Measurements from ENCODE around the gene TLE5.
"Not testable (repeated sequence)": the region's sequence is repeated elsewhere in the genome, so short reads cannot be mapped to it uniquely, and the experiment has no call there.

Gene TLE5

DNA sequence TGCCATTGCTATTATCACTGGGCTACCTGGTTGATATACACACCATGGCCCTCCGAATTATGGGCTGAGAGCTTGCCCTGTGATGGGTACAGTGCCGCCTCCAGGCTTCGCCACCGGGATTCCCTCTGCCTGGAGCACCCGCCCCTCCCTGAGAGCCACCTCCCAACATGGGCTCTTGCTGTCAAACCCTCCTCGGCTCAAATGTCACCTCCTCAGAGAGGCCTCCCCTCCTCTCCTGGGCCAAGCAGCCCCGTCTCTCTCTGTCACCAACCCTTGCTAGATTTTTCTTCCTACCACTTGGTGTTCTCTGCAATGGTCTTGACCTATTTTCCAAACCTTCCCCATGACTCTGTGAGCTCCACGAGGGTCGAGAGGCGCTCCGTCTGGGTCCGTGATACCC, 21.0 kb downstream of the TLE5 start:
- DNase-seq: no peak

DNA sequence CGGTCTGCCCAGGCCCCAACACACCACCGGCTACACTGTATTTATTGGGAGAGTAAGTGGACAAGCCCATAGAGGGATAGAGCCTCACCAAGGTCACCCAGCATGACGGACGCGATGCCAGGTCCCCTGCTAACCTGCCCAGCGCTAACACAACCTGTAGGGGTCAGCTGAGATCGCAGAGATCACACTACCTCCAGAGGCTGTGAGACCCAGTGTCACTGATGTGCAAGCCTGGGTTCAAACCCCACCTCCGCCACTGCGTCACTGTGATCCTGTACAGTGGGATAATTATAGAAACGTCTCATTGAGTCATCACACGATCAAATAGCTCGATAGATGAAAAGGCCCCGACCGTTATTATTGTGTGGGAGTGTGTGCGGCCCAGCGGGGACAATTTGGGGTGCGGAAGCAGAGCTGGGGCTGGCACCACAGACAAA, 22.6 kb downstream of the TLE5 start:
- DNase-seq: no peak

DNA sequence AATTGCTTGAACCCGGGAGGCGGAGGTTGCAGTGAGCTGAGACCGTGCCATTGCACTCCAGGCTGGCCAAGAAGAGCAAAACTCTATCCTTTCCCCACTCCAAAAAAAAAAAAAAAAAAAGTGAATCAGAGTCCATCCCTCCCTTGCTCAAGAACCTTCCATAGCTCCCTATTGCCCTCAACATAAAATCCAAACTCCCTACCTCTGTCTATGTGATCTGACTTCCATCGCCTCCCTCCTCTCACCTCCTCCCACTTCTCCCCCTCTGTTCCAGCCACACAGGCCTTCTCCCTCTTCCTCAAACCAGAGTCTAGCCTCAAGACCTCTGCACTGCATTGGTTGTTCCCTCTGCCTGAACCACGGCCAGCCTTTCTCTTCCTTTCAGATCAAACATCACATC, 23.2 kb downstream of the TLE5 start:
- no peak for DNase-seq

GRCh38 chr19:3038214-3038613, 24.1 kb downstream of the TLE5 start:
- no peak for DNase-seq

- not testable (repeated sequence) for DNase-seq
Measured at GRCh38 chr19:3036977-3037544, 25.2 kb downstream of the TLE5 start.

GRCh38 chr19:3036119-3036976, 25.9 kb downstream of the TLE5 start:
- peak; percentile 86 for DNase-seq

GRCh38 chr19:3035542-3036118, 26.7 kb downstream of the TLE5 start:
- peak; percentile 97 for DNase-seq

DNA sequence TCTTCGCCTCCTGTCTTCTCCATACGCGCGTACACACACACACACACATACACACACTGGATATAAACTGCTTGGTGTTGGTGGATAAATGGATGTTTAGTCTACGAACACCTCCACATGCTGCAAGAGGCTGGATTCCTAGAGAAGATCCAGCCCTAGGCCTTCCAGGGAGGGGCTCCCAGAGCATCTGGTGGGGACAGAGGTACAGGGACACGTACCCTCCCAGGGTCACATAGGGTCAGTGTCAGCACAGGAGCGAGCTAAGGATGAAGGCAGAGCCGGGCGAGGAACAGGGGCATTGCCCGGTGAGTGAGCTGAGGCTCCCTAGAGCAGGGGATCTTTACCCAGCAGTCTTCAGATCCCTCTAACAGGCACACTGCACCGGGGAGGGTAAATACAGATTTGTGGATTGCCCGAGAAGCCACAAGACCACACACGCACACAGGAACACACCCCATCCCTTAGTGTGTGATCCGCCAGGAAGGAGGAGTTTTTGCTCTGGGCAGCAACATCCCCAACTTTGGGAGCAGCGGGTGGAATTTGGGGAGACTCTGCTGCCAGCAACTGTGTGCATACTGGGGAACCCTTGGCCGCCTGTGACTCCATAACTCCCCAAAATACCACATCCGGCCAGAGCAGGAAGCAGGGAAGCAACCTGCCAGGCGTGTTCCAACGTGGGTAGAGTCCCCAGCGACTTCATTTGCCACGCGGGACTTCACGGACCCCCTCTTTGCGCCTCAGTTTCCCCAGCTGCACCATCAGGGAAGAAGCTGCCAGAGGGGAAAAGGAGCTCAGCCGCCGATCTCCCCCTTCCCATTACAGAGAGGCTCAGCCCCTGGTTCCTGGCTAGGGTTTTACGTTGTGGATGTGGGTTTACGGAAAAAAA, 27.4 kb downstream of the TLE5 start:
- DNase-seq: peak; percentile 17

DNA sequence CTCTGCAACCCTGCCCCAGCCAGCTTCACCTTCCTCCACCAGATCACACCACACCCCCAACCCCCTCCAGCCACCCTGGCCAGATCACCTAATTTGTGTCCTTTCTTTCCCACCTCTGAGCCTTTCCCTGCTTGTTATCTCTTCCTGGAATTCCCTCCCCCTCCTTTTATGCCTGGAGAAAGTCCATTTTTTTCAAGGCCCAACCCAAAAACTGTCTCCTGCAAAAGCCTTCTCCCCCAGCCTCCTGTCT, 28.0 kb downstream of the TLE5 start:
- no peak for DNase-seq

- DNase-seq: no peak
Measured at GRCh38 chr19:3033595-3034405, 28.5 kb downstream of the TLE5 start.

DNA sequence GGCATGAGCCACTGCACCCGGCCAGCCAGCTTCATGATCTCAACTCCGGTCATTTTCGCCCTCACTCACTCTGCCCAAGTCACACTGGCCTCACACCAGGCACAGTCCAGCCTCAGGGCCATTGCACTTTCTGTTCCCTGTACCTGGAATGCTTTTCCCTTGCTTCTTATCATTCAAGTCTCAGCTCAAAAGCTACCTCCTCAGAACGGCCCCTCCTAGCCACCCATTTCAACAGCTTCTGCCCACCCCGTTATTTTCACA, 30.8 kb downstream of the TLE5 start:
- DNase-seq: no peak

DNA sequence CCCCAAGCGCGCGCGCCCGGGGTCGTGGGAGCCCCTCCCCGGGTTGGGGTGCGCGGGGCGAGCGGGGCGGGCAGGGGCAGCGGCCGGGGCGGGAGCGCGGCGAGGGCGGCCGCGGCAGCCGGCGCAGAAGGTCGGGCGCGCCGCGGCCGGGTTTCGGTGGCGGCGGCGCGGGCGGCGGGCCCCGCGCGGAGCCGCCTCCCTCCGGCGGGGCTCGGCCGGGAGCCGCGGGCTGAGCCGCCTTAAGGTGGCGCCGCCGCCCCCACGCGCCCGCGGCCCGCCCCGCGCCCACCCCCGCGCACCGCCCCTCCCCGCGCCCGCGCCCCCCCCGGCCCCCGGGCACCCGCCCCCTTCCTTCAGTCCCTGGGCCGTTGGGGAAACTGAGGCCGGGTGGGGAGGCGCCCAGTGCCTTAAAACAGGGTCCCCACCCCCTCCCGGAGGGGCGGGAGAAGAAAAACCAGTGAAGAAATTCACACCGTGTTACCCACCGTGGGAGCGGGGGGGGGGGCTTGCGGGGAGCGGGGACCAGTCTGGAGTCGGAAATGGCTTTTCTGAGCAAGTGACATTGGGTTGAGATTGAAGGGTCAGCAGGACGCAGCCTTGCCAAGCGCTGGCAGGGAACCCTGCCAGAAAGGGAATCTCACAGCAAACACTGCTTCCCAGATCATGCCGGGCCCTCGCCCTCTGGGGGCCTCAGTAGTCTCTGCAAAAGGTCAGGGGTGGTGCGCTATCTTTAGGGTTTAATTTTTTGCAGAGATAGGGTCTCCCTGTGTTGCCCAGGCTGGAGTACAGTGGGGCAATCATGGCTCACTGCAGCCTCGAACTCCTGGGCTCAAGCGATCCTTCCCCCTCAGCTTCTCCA, 33.0 kb downstream of the TLE5 start, which contains the start of gene TLE2:
Gene TLE2 (minus strand): TSS at position 216 of the 859 bp plus-strand sequence. CDS start 376 bp downstream, outside the sequence.
- no peak for DNase-seq

DNA sequence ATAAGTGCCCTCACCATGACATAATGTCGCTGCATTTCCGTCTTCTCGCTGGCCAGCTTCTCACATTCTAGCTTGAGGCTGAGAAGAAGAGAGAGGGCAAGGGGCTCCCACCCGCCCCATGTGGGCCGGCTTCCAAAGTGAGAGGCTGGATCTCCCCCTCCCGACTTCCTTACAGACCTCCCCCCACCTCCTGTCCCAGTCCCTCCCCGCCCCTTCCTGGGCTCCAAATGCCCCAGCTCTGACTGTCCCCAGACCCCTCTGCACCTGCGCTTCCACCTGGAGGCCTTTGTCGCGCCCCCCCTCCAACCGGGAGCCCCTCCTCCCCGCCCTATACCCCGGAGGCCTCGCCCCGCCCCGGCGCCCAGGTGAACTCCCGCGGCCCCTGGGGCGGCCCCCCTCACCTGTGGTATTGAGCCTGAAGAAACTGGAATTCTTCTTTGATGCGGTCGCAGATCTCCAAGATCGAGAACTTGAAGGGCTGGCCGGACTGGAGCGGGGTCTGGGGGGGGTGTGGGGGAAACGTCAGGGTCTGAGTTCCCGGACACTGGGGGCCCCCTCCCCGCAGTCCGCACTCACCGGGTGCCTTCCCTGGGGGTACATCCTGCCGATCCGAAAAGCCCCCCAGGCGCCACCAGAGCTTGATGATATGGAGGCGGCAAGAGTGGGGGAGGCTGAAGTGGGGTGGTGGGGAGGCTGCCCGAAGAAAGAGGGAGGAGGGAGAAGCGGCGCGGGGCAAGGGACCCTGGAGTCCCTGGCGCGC, 33.8 kb downstream of the TLE5 start:
- no peak for DNase-seq

GRCh38 chr19:3027981-3028304, 34.4 kb downstream of the TLE5 start:
- no peak for DNase-seq

DNA sequence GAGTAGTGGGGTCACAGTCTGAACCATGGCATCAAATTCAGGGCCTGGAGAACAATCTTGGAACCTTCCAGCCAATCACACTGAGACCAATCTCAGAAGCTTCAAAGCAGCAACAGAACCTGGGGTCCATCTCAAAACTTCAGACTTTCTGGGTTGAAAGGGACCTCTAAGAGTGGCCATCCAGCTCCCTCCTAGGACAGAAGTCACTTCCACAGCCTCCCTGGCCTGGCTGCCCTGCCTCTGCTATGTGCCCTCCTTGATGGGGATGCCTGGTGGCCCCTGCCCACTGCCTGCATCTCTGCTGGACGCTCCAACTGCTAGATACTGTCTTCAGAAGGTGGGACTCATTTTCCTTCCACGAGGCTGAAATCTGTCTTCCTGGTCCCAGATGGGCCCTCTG, 35.0 kb downstream of the TLE5 start:
- DNase-seq: no peak

- no peak for DNase-seq
Measured at GRCh38 chr19:3026768-3027167, 35.5 kb downstream of the TLE5 start.

GRCh38 chr19:3025549-3025886, 36.8 kb downstream of the TLE5 start:
- DNase-seq: no peak

GRCh38 chr19:3024870-3025548, 37.3 kb downstream of the TLE5 start:
- no peak for DNase-seq

GRCh38 chr19:3024509-3024869, 37.8 kb downstream of the TLE5 start:
- DNase-seq: no peak

DNA sequence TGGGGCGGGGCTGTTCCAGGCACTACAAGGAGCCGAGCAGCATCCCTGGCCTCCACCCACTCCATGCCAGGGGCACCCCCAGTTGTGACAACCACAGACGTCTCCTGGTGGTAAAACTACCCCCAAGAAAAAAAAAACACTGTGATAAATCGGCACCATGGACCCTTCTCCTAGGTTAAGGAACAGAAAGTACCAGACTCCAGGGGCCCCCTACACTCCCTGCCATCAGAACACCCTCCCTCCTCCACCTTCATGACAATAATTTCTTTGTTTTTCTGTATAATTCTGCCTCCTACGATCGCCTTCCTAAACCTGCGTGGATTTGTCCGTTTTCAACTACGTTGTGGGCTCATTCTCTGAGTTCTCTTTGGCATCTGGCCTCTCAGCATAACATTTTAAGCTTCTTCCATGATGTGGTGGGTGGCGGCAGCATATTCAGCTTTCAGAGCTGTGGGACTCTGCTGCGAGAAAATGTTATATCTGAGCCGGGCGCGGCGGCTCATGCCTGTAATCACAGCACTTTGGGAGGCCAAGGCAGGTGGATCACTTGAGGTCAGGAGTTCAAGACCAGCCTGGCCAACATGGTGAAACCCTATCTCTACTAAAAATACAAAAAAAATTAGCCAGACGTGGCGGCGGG, 41.9 kb downstream of the TLE5 start:
- no peak for DNase-seq

Measured in OCI-M1 (cell line).